ENCODE results near the gene ZNF451.

Gene ZNF451

GRCh38 chr6:57094689-57095088 is 4.7 kb downstream of the ZNF451 start:
- DNase-seq (ENCODE audit: low read depth in 2 of 2) = no peak

DNA sequence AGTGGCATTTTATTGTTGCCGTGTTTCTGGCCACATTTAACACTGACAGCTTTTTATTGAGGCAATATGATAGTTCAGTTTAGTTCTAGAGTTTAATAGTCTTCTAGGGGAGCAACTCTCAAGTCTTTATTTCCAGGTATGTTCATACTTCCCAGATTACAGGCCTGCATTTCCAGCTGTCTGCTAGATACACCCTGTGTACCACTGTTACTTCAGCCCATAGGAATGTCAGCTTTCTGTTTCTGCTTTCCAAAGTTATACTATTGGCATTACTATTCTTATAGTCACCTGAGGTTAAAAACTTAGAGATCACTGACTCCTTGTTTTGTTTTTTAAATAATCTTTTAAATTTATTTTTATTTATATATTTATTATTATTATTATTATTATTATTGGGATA is 7.6 kb downstream of the ZNF451 start:
- no peak for DNase-seq (ENCODE audit: low read depth in 2 of 2)

GRCh38 chr6:57102976-57103375 is 13.0 kb downstream of the ZNF451 start:
- no peak for DNase-seq (ENCODE audit: low read depth in 2 of 2)

GRCh38 chr6:57104336-57104735 is 14.3 kb downstream of the ZNF451 start:
- DNase-seq (ENCODE audit: low read depth in 2 of 2) = no peak

DNA sequence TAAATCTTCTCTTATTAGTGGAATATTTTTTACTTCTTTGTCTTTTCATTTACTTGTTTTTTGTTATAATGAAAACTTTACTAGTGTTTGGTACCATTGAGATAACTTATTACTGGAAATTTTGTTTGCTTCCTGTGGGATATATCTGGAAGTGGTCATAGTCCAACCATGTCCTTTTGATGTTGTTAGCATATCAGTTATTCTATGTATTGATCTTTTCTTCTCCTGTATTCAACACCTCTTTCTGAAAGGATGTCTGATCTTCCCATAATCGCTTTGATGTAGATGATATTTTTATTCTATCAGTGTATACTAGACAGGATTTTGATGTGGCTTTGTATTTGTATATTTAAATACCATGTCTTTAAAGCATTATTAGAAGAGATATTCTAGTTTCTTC is 17.0 kb downstream of the ZNF451 start:
- DNase-seq (ENCODE audit: low read depth in 2 of 2) = no peak

GRCh38 chr6:57108691-57109090 is 18.7 kb downstream of the ZNF451 start:
- no peak for DNase-seq (ENCODE audit: low read depth in 2 of 2)

- no peak for DNase-seq (ENCODE audit: low read depth in 2 of 2)
Measured at GRCh38 chr6:57109880-57110279, 19.9 kb downstream of the ZNF451 start.

- DNase-seq (ENCODE audit: low read depth in 2 of 2) = no peak
Measured at GRCh38 chr6:57113105-57113504, 23.1 kb downstream of the ZNF451 start.

- DNase-seq (ENCODE audit: low read depth in 2 of 2) = no peak
Measured at GRCh38 chr6:57116776-57117175, 26.8 kb downstream of the ZNF451 start.

DNA sequence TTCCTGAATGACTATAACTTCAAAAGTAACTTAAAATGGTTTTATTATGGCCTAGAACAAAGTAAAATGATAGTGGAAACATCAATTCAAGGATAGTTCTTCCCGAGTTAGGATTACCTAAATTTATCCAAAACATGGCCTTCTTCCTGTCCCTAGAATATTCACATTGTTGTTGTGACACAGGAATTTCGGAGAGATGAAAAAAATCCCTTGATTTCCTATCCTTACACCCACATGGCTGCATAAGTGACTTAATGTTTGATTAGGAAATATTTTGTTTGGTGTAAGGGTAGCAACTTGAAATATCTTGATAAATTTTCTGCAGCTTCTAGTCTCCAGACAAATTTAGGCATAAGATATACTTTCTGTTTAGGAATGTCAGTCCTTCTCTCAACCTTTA is 27.8 kb downstream of the ZNF451 start:
- no peak for DNase-seq (ENCODE audit: low read depth in 2 of 2)

DNA sequence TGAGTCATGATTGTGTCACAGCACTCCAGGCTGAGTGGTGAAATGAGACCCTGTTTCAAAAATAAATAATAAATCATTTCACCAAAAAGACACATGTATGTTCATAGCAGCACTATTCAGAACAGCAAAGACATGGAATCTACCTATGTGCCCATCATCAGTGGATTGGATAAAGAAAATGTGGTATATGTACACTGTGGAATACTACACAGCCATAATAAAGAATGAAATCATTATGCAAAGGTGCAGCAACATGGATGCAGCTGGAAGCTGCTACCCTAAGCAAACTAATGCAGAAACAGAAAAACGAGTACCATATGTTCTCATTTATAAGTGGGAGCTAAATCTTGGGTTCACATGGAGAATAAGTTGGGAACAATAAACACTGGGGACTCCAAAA is 33.1 kb downstream of the ZNF451 start:
- DNase-seq (ENCODE audit: low read depth in 2 of 2) = no peak

- DNase-seq (ENCODE audit: low read depth in 2 of 2) = no peak
Measured at GRCh38 chr6:57127763-57128162, 37.8 kb downstream of the ZNF451 start.

- no peak for DNase-seq (ENCODE audit: low read depth in 2 of 2)
Measured at GRCh38 chr6:57130661-57131177, 40.7 kb downstream of the ZNF451 start.

GRCh38 chr6:57134954-57135353 is 45.0 kb downstream of the ZNF451 start:
- DNase-seq (ENCODE audit: low read depth in 2 of 2) = no peak

- no peak for DNase-seq (ENCODE audit: low read depth in 2 of 2)
Measured at GRCh38 chr6:57135885-57136284, 45.9 kb downstream of the ZNF451 start.

- DNase-seq (ENCODE audit: low read depth in 2 of 2) = no peak
Measured at GRCh38 chr6:57137350-57137749, 47.4 kb downstream of the ZNF451 start.

GRCh38 chr6:57138026-57138425 is 48.0 kb downstream of the ZNF451 start:
- no peak for DNase-seq (ENCODE audit: low read depth in 2 of 2)

DNA sequence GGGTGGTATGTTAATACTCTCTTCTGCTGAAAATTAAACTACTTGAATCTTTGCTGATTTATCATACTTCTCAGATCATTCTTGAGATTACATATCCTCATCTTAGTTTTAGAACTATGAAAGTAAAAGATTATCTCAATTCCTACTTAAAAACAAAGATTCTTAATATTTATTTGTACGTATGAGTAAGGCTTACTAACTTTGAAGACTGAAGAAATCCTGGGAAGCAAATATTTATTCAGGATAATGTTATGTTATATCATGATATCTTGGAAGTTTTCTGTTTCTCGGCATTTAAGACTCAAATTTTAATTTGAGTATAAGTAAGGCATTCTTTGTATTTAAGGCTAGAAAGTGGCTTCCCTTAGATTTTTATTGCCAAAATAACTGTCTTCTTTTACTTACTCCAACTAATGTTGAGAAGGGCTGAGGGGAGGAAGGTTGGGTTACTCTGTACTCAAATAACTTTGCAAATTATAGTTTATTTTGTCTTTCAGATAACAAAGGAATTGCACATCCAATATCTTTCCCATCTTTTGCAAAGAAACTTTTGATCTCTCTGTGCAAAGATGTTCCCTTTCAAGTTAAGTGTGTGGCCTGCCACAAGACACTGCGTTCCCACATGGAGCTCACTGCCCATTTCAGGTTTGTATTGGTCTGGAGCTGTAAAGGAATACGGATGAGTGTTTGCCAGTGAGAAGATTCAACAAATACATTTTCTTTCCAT is 51.6 kb downstream of the ZNF451 start:
- no peak for DNase-seq (ENCODE audit: low read depth in 2 of 2)

GRCh38 chr6:57142178-57142525 is 52.2 kb downstream of the ZNF451 start:
- no peak for DNase-seq (ENCODE audit: low read depth in 2 of 2)

DNA sequence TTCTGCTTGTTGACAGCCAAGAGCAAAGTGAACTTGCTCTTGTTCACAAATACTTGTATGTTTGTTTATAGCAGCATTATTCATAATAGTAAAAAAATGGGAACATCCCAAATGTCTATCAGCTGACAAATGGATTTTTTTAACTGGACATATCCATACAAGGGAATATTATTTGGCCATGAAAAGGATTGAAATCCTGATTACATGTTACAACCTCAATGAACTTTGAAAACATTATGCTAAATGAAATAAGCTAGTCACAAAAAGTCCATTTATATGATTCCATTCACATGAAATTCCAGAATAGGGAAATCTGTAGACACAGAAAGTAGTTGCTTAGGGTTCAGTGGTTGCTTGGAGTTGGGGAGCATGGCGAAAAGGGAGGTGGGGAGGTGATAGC is 53.7 kb downstream of the ZNF451 start:
- no peak for DNase-seq (ENCODE audit: low read depth in 2 of 2)

GRCh38 chr6:57147401-57147800 is 57.4 kb downstream of the ZNF451 start:
- no peak for DNase-seq (ENCODE audit: low read depth in 2 of 2)

- DNase-seq (ENCODE audit: low read depth in 2 of 2) = no peak
Measured at GRCh38 chr6:57147955-57148858, 58.2 kb downstream of the ZNF451 start.

GRCh38 chr6:57158658-57159057 is 68.7 kb downstream of the ZNF451 start:
- no peak for DNase-seq (ENCODE audit: low read depth in 2 of 2)

Data from activated CD8-positive, alpha-beta memory T cell treated with anti-CD3 and anti-CD28 coated beads for 4 hours (primary cell).